Osteocyte (in vitro differentiated cells): ENCODE measurements around the gene TAS2R60. TPM values are rescaled to one million over a fixed set of nuclear protein-coding genes. Genes with fewer than 3 reads are reported as not detected.

Source experiments
- DNase-seq: peaks from one replicate; pipeline ENCODE4 v3.0.0; 2021; ENCODE audit warnings: mixed read lengths; ENCODE audit not compliant: unreplicated experiment; ENCODE audit errors: extremely low spot score
- H3K27ac Mint-ChIP-seq: one replicate; pipeline ENCODE4 v1.8.0; 2021; ENCODE audit warnings: mild to moderate bottlenecking, mixed read lengths; ENCODE audit not compliant: unreplicated experiment
- H3K27me3 Mint-ChIP-seq: one replicate; pipeline ENCODE4 v1.8.0; 2021; ENCODE audit warnings: mixed read lengths; ENCODE audit not compliant: unreplicated experiment
- H3K36me3 Mint-ChIP-seq: one replicate; pipeline ENCODE4 v1.8.0; 2021; ENCODE audit warnings: mixed read lengths; ENCODE audit not compliant: unreplicated experiment
- H3K4me1 Mint-ChIP-seq: one replicate; pipeline ENCODE4 v1.8.0; 2021; ENCODE audit warnings: mixed read lengths; ENCODE audit not compliant: unreplicated experiment
- H3K4me3 Mint-ChIP-seq: one replicate; pipeline ENCODE4 v1.8.0; 2021; ENCODE audit warnings: mild to moderate bottlenecking, moderate library complexity, mixed read lengths; ENCODE audit not compliant: unreplicated experiment
- H3K9me3 Mint-ChIP-seq: one replicate; pipeline ENCODE4 v1.8.0; 2021; ENCODE audit warnings: mixed read lengths; ENCODE audit not compliant: unreplicated experiment
- CTCF ChIP-seq: fragments of 200-600 bp; sonication (generic); IDR thresholded peaks from 2 replicates; pipeline ENCODE4 v1.5.0; 2021; ENCODE audit warnings: antibody characterized with exemption, mild to moderate bottlenecking, moderate library complexity
- long read RNA-seq: library from polyadenylated mRNA; unstranded; transcript quantifications from one replicate; pipeline ENCODE4 v2.0.0, GENCODE V29; 2021
- total RNA-seq: library from RNA; stranded (reverse); gene quantifications from 2 replicates; pipeline ENCODE4 v1.2.1, GENCODE V29; 2021

Gene TAS2R60
- not detected in 2 replicates for total RNA-seq
- long read RNA-seq: 0 reads

GRCh38 chr7:143443153-143443552, at the start of gene TAS2R60:
Gene TAS2R60, plus strand, starts transcription at chr7:143443453. Its CDS starts 0 bp downstream, at chr7:143443453.
- no peak for TF ChIP-seq CTCF
- no peak for DNase-seq
- H3K36me3 Mint-ChIP-seq: no peaks in the 10 kb centered on the region
- H3K4me1 Mint-ChIP-seq: no peaks in the 10 kb centered on the region
- H3K27ac Mint-ChIP-seq: no peak within 1 kb of the TSS
- H3K9me3 Mint-ChIP-seq: no peaks in the 10 kb centered on the region
- no peak within 1 kb of the TSS for H3K4me3 Mint-ChIP-seq
- H3K27me3 Mint-ChIP-seq: peaks cover 30% of the 10 kb centered on the region

- no peak overlapping the region for H3K4me3 Mint-ChIP-seq
- no peak for DNase-seq
- H3K27me3 Mint-ChIP-seq: no peaks in the 10 kb centered on the region
- TF ChIP-seq CTCF: no peak
- no peaks in the 10 kb centered on the region for H3K9me3 Mint-ChIP-seq
- peaks cover 26% of the 10 kb centered on the region for H3K36me3 Mint-ChIP-seq
- peaks cover 37% of the 10 kb centered on the region for H3K4me1 Mint-ChIP-seq
- H3K27ac Mint-ChIP-seq: no peak overlapping the region
These were observed 49.2 kb upstream of the TAS2R60 start for GRCh38 chr7:143394068-143394467.

GRCh38 chr7:143394777-143395176, 48.5 kb upstream of the TAS2R60 start:
- Mint-ChIP-seq H3K27ac (no peak overlapping the region), H3K4me1 (peaks cover 30% of the 10 kb centered on the region), H3K9me3 (no peaks in the 10 kb centered on the region), H3K36me3 (peaks cover 19% of the 10 kb centered on the region), H3K4me3 (no peak overlapping the region), H3K27me3 (no peaks in the 10 kb centered on the region)
- no peak for TF ChIP-seq CTCF
- no peak for DNase-seq

- no peaks in the 10 kb centered on the region for H3K9me3 Mint-ChIP-seq
- peaks cover 23% of the 10 kb centered on the region for H3K4me1 Mint-ChIP-seq
These were observed 47.8 kb upstream of the TAS2R60 start for GRCh38 chr7:143395187-143396149.

More at GRCh38 chr7:143395187-143396149, 47.8 kb upstream of the TAS2R60 start:
- TF ChIP-seq CTCF: no peak
- H3K4me3 Mint-ChIP-seq: no peak overlapping the region
- H3K27ac Mint-ChIP-seq: no peak overlapping the region
- no peak for DNase-seq
- peaks cover 12% of the 10 kb centered on the region for H3K36me3 Mint-ChIP-seq
- H3K27me3 Mint-ChIP-seq: no peaks in the 10 kb centered on the region
